ENCODE results near the gene GLT1D1.

GLT1D1 gene

GRCh38 chr12:128859311-128859710 lies 6.0 kb downstream of the GLT1D1 start:
- TF ChIP-seq CTCF (conservative IDR thresholded peaks at IDR 0.05; ENCODE audit: low read depth, low read length): no peak
- no peak overlapping the region for H3K4me3 ChIP-seq (ENCODE audit: low read depth, low read length)
- no peak for DNase-seq (ENCODE audit: low read depth)

GRCh38 chr12:128861226-128862016 lies 8.1 kb downstream of the GLT1D1 start:
- H3K4me3 ChIP-seq (ENCODE audit: low read depth, low read length): no peak overlapping the region
- TF ChIP-seq CTCF (conservative IDR thresholded peaks at IDR 0.05; ENCODE audit: low read depth, low read length): no peak
- no peak for DNase-seq (ENCODE audit: low read depth)

- no peak for DNase-seq (ENCODE audit: low read depth)
- H3K4me3 ChIP-seq (ENCODE audit: low read depth, low read length): no peak overlapping the region
- TF ChIP-seq CTCF (conservative IDR thresholded peaks at IDR 0.05; ENCODE audit: low read depth, low read length): no peak
These were observed 10.7 kb downstream of the GLT1D1 start for GRCh38 chr12:128863957-128864356.

- no peak for TF ChIP-seq CTCF (conservative IDR thresholded peaks at IDR 0.05; ENCODE audit: low read depth, low read length)
- no peak for DNase-seq (ENCODE audit: low read depth)
These were observed 11.4 kb downstream of the GLT1D1 start for GRCh38 chr12:128864516-128865186.

GRCh38 chr12:128867466-128867865 lies 14.2 kb downstream of the GLT1D1 start:
- H3K4me3 ChIP-seq (ENCODE audit: low read depth, low read length): no peak overlapping the region
- DNase-seq (ENCODE audit: low read depth): no peak
- no peak for TF ChIP-seq CTCF (conservative IDR thresholded peaks at IDR 0.05; ENCODE audit: low read depth, low read length)

More at GRCh38 chr12:128864516-128865186, 11.4 kb downstream of the GLT1D1 start:
- no peak overlapping the region for H3K4me3 ChIP-seq (ENCODE audit: low read depth, low read length)

GRCh38 chr12:128871516-128871892 lies 18.2 kb downstream of the GLT1D1 start:
- no peak for DNase-seq (ENCODE audit: low read depth)
- H3K4me3 ChIP-seq (ENCODE audit: low read depth, low read length): no peak overlapping the region
- no peak for TF ChIP-seq CTCF (conservative IDR thresholded peaks at IDR 0.05; ENCODE audit: low read depth, low read length)
